Fibroblast of lung (primary cell): Measurements from ENCODE around the gene SYT12. TPM values are rescaled to one million over a fixed set of nuclear protein-coding genes. Genes with fewer than 3 reads are reported as not detected.

Experiments
- DNase-seq, 2 donors: peaks; one replicate each; pipeline versions ENCODE4 v3.0.0 to v3.0.0-alpha.2; 2010; ENCODE audit warnings: low read depth in 2 of 2
- H2AFZ ChIP-seq: 2 replicates; pipeline ENCODE4 v1.5.1; 2012; ENCODE audit warnings: low read length, control low read depth, inconsistent platforms
- H3K27ac ChIP-seq: 2 replicates; pipeline ENCODE4 v1.5.1; 2011; ENCODE audit warnings: low read length, control low read depth; ENCODE audit not compliant: insufficient read depth
- H3K27me3 ChIP-seq: 2 replicates; pipeline ENCODE4 v1.5.1; 2011; ENCODE audit warnings: mild to moderate bottlenecking, low read length; ENCODE audit not compliant: control insufficient read depth, insufficient read depth
- H3K36me3 ChIP-seq: 2 replicates; pipeline ENCODE4 v1.5.1; 2011; ENCODE audit warnings: low read length; ENCODE audit not compliant: control insufficient read depth, insufficient read depth
- H3K4me1 ChIP-seq: 2 replicates; pipeline ENCODE4 v1.5.1; 2011; ENCODE audit warnings: low read length; ENCODE audit not compliant: control insufficient read depth, insufficient read depth; ENCODE audit errors: extremely low read depth
- H3K4me2 ChIP-seq: 2 replicates; pipeline ENCODE4 v1.5.1; 2011; ENCODE audit warnings: low read length, control low read depth; ENCODE audit not compliant: insufficient read depth; ENCODE audit errors: extremely low read depth
- H3K4me3 ChIP-seq, 4 experiments: fragments of 200-600 bp in 1 of 4; sonication (generic) in 1 of 4; replicated peaks in 1 of 4; 2 replicates each; pipeline ENCODE4 v1.5.1; 2011 to 2016; ENCODE audit warnings: low read length in 4 of 4, low read depth in 3 of 4, mild to moderate bottlenecking in 3 of 4, control low read depth in 2 of 4, inconsistent platforms in 1 of 4, mixed read lengths in 1 of 4; ENCODE audit not compliant: insufficient read depth in 1 of 4; ENCODE audit errors: control extremely low read depth in 1 of 4
- H3K79me2 ChIP-seq: 2 replicates; pipeline ENCODE4 v1.5.1; 2012; ENCODE audit warnings: mild to moderate bottlenecking, low read length, inconsistent platforms; ENCODE audit not compliant: control insufficient read depth, insufficient read depth
- H3K9ac ChIP-seq: 2 replicates; pipeline ENCODE4 v1.5.1; 2011; ENCODE audit warnings: mild to moderate bottlenecking, low read length, control low read depth; ENCODE audit not compliant: insufficient read depth
- H3K9me3 ChIP-seq: 2 replicates; pipeline ENCODE4 v1.5.1; 2012; ENCODE audit warnings: low read depth, low read length; ENCODE audit not compliant: control insufficient read depth, insufficient read depth
- H4K20me1 ChIP-seq: 2 replicates; pipeline ENCODE4 v1.5.1; 2011; ENCODE audit warnings: low read length; ENCODE audit not compliant: control insufficient read depth, insufficient read depth; ENCODE audit errors: extremely low read depth
- EZH2 ChIP-seq: IDR thresholded peaks from 2 replicates; pipeline ENCODE4 v1.5.1; 2012; ENCODE audit warnings: low read length, control low read depth, mild to moderate bottlenecking; ENCODE audit errors: missing control alignments
- polyA plus RNA-seq, 2 donors: library from polyadenylated mRNA; depleted of rRNA in 1 of 2; stranded (reverse) in 1 of 2; unstranded in 1 of 2; fragments of >200 nt; gene quantifications; 2 replicates each; pipeline ENCODE4 v1.2.1, GENCODE V29; 2011 to 2012; ENCODE audit warnings: missing spikeins in 1 of 2
- total RNA-seq: library from RNA; depleted of rRNA; stranded (reverse); fragments of >200 nt; gene quantifications from 2 replicates; pipeline ENCODE4 v1.2.1, GENCODE V29; 2014
- TF ChIP-seq, protein P1 (sequence below), 2 donors: IDR thresholded peaks in 1 of 2; conservative IDR thresholded peaks in 1 of 2; 1 replicate in 1 of 2; 2 replicates in 1 of 2; pipeline ENCODE4 v1.5.1; 2011 to 2012; ENCODE audit warnings: low read length in 2 of 2, control low read depth in 1 of 2, inconsistent platforms in 1 of 2, low read depth in 1 of 2, mild to moderate bottlenecking in 1 of 2

The SYT12 gene
- total and polyA plus RNA-seq, 2 donors (not counting 1 experiment from before 2014, with no cell fraction given): under 0.01 TPM; not detected in 1

DNA sequence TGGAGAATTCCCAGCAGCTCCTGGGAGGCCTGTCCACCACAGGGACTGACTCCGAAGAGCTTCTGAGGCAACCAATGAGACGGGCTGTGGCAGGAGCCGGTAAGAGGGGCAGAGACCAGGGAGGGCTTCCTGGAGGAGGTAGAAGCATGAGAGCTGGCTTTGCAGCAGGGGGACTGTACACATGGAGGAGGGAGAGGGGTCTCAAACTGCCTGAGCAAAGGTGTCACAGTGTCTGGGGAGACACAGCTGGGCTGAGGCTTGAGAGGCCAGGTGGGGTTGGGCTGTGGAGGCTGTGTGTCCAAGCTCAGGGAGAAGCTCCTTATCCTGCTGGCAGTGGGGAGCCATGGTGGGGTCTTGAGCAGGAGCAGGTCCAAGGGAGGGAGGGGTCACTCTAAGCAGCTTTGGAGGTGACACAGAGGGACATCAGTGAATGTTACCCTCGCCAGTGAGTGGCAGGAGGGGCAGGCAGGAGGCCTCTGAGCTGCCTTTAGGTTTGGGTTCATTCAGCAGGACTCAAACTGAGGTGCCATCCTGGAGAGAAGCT is 29.1 kb downstream of the SYT12 start:
- H3K9ac ChIP-seq: no peak overlapping the region
- H3K9me3 ChIP-seq: no peaks in the 10 kb centered on the region
- no peaks in the 10 kb centered on the region for H3K36me3 ChIP-seq
- H3K4me3 ChIP-seq: no peak overlapping the region
- DNase-seq: no peak
- H4K20me1 ChIP-seq: no peaks in the 10 kb centered on the region
- H3K4me1 ChIP-seq: peaks cover 7% of the 10 kb centered on the region
- TF ChIP-seq, protein P1, sequence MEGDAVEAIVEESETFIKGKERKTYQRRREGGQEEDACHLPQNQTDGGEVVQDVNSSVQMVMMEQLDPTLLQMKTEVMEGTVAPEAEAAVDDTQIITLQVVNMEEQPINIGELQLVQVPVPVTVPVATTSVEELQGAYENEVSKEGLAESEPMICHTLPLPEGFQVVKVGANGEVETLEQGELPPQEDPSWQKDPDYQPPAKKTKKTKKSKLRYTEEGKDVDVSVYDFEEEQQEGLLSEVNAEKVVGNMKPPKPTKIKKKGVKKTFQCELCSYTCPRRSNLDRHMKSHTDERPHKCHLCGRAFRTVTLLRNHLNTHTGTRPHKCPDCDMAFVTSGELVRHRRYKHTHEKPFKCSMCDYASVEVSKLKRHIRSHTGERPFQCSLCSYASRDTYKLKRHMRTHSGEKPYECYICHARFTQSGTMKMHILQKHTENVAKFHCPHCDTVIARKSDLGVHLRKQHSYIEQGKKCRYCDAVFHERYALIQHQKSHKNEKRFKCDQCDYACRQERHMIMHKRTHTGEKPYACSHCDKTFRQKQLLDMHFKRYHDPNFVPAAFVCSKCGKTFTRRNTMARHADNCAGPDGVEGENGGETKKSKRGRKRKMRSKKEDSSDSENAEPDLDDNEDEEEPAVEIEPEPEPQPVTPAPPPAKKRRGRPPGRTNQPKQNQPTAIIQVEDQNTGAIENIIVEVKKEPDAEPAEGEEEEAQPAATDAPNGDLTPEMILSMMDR (conservative IDR thresholded peaks at IDR 0.05 in 1 of 2, IDR thresholded peaks at IDR 0.05 in 1 of 2; ENCODE audit: low read depth in 1 of 2, low read length in 2 of 2): no peak
- TF ChIP-seq EZH2: no peak
- no peaks in the 10 kb centered on the region for H3K79me2 ChIP-seq
- H3K27me3 ChIP-seq: peaks cover 3% of the 10 kb centered on the region
- H2AFZ ChIP-seq: no peak overlapping the region
- H3K4me2 ChIP-seq: no peak overlapping the region
- H3K27ac ChIP-seq: no peak overlapping the region

DNA sequence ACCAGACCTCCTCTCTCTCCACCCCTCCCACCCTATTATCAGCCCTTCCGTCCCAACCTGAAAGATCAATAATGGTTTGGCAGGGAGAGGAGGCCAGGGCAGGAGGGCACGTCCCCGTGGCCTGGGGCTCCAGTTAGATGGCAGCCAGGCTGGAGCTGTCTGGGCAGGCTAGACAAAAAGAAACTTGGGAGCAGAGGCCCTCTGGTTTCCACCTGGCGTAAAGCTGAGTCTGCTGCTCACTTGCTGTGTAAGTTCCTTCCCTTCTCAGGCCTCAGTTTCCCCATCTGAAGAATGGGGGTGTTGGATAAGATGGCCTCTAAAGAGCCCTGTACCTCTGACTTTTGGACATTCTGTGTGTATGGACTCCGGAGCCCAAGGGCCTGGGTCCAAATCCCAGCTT is 30.0 kb downstream of the SYT12 start:
- no peaks in the 10 kb centered on the region for H3K79me2 ChIP-seq
- H3K9ac ChIP-seq: no peak overlapping the region
- TF ChIP-seq EZH2: no peak
- TF ChIP-seq, protein P1 (conservative IDR thresholded peaks at IDR 0.05 in 1 of 2, IDR thresholded peaks at IDR 0.05 in 1 of 2; ENCODE audit: low read depth in 1 of 2, low read length in 2 of 2): no peak
- DNase-seq: no peak
- no peaks in the 10 kb centered on the region for H4K20me1 ChIP-seq
- no peak overlapping the region for H3K4me2 ChIP-seq
- H3K4me3 ChIP-seq: no peak overlapping the region
- no peaks in the 10 kb centered on the region for H3K36me3 ChIP-seq
- no peak overlapping the region for H3K27ac ChIP-seq
- no peaks in the 10 kb centered on the region for H3K9me3 ChIP-seq
- no peak overlapping the region for H2AFZ ChIP-seq
- peaks cover 3% of the 10 kb centered on the region for H3K27me3 ChIP-seq
- H3K4me1 ChIP-seq: peaks cover 7% of the 10 kb centered on the region

DNA sequence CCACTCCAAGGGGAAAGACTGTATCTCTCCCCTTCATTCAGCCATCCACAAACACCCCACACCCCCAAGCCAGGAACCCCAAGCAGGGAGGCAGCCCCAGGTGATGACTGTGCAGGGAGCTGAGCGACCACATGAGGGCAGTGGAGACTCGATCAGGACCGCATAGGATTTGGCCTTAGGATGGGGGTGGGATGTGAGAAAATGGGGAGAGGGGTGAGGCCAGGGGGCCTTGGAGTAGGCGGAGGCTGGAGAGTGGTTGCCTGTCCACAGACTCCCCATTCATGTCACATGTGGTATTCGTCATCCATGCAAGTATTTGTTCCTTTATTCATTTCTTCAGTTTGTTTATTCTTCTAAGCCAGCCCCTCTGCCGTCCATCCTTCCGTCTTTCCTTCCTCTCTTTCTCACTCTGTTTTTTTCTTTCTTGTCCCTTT is 31.0 kb downstream of the SYT12 start:
- Histone ChIP-seq H4K20me1 (no peaks in the 10 kb centered on the region), H3K27me3 (peaks cover 3% of the 10 kb centered on the region), H3K4me2 (no peak overlapping the region), H2AFZ (no peak overlapping the region), H3K79me2 (no peaks in the 10 kb centered on the region), H3K4me3 (no peak overlapping the region), H3K9ac (no peak overlapping the region), H3K27ac (peak overlapping the region; percentile 58), H3K4me1 (peaks cover 7% of the 10 kb centered on the region), H3K36me3 (no peaks in the 10 kb centered on the region), H3K9me3 (no peaks in the 10 kb centered on the region)
- TF ChIP-seq, protein P1 (conservative IDR thresholded peaks at IDR 0.05 in 1 of 2, IDR thresholded peaks at IDR 0.05 in 1 of 2; ENCODE audit: low read depth in 1 of 2, low read length in 2 of 2): peak; percentile 74 to 94
- TF ChIP-seq EZH2: no peak
- DNase-seq: peak; percentile 52 to 57
